ENCODE measurements around the gene PARN.

DNA sequence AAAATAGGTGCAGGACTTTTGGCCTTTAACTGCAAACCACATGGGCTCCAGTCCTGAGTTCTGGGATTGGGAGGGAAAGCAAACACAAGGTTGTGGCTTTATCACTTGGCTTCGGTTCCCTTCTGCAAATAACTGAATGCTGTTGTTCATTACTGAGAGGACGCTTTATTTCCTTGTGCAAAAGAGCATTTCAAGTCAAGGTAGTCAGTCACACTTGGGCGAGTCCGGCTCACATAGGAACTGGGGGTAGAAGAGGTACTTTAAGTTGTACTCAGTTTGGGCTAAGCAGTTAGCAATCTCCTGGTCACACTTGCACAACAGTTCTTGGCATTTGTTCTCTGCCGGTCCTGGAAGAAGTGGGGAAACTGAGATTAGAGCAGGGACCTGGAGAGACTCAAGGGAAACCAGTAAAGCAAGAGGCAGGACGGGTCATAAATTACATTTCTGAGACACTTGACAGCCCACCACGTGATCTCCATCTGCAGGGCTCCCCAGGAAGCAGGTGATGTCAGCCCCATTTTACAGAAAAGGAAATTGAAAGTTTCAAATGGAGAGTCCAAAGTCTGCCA is 42.4 kb upstream of the PARN start:
- TF ChIP-seq, protein P1, sequence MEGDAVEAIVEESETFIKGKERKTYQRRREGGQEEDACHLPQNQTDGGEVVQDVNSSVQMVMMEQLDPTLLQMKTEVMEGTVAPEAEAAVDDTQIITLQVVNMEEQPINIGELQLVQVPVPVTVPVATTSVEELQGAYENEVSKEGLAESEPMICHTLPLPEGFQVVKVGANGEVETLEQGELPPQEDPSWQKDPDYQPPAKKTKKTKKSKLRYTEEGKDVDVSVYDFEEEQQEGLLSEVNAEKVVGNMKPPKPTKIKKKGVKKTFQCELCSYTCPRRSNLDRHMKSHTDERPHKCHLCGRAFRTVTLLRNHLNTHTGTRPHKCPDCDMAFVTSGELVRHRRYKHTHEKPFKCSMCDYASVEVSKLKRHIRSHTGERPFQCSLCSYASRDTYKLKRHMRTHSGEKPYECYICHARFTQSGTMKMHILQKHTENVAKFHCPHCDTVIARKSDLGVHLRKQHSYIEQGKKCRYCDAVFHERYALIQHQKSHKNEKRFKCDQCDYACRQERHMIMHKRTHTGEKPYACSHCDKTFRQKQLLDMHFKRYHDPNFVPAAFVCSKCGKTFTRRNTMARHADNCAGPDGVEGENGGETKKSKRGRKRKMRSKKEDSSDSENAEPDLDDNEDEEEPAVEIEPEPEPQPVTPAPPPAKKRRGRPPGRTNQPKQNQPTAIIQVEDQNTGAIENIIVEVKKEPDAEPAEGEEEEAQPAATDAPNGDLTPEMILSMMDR (IDR thresholded peaks at IDR 0.05): no peak
- TF ChIP-seq POLR2A (IDR thresholded peaks at IDR 0.05): no peak
